ENCODE data around the gene SPOP. TPM values are rescaled to one million over a fixed set of nuclear protein-coding genes. Genes with fewer than 3 reads are reported as not detected.
A peak's percentile ranks its signal among the peaks of the same experiment; 100 is the strongest.

The SPOP gene
- total RNA-seq, 4 donors from 2014 or later = 33.7 to 73.5 (median 50.4) TPM

DNA sequence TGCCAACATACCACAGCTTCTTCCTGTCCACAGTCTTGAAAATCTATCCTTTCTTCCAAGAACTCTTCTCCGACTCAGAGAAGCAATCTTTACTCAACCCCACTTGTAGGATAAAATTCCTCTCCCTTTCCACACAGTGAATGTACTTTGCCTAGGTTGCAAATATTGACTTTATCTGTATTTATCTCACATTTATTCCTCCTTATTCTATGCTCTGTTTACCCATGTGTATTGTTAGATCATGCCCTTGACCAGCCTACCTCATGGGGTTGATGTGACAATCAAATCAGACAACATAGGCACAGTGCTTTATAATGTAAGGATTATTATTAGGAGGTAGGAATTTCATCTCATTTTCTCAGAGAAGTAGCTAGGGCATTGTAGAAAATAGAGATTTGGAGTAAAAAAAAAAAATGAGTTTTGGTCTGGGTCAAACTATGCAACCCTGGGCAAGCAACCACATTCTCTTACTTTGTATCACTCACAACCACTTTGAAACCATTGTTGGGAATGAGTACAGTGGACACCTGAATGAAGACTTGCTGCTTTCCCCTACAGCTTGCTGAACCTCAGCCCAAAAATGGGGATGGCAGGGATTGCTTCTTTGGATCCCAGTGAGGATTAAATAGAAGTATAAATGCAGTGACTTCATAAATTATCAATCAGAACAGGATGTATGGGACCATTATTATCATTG is 38.9 kb upstream of the SPOP start:
- TF ChIP-seq, protein P1, sequence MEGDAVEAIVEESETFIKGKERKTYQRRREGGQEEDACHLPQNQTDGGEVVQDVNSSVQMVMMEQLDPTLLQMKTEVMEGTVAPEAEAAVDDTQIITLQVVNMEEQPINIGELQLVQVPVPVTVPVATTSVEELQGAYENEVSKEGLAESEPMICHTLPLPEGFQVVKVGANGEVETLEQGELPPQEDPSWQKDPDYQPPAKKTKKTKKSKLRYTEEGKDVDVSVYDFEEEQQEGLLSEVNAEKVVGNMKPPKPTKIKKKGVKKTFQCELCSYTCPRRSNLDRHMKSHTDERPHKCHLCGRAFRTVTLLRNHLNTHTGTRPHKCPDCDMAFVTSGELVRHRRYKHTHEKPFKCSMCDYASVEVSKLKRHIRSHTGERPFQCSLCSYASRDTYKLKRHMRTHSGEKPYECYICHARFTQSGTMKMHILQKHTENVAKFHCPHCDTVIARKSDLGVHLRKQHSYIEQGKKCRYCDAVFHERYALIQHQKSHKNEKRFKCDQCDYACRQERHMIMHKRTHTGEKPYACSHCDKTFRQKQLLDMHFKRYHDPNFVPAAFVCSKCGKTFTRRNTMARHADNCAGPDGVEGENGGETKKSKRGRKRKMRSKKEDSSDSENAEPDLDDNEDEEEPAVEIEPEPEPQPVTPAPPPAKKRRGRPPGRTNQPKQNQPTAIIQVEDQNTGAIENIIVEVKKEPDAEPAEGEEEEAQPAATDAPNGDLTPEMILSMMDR (IDR thresholded peaks at IDR 0.05) = no peak
- DNase-seq (ENCODE audit: low spot score) = no peak
- no peak for ATAC-seq (ENCODE audit: low FRiP score)

- no peak for ATAC-seq (ENCODE audit: low FRiP score)
- TF ChIP-seq, protein P1 (IDR thresholded peaks at IDR 0.05) = no peak
- DNase-seq (ENCODE audit: low spot score) = no peak
Measured at GRCh38 chr17:49715717-49716279, 37.9 kb upstream of the SPOP start.

GRCh38 chr17:49715216-49715615 is 37.3 kb upstream of the SPOP start:
- ATAC-seq (ENCODE audit: low FRiP score) (no peak), DNase-seq (ENCODE audit: low spot score) (no peak)
- TF ChIP-seq, protein P1 (IDR thresholded peaks at IDR 0.05) = no peak

GRCh38 chr17:49708515-49709183 is 30.8 kb upstream of the SPOP start:
- peak; percentile 42 for ATAC-seq (ENCODE audit: low FRiP score)
- no peak for DNase-seq (ENCODE audit: low spot score)

GRCh38 chr17:49707608-49708514 is 30.0 kb upstream of the SPOP start, which contains the start of gene SLC35B1:
TSS of gene SLC35B1 (minus strand) at chr17:49707964. CDS start at chr17:49707833, 131 bp downstream.
- peak; percentile 91 for DNase-seq (ENCODE audit: low spot score)
- TF ChIP-seq, protein P1 (IDR thresholded peaks at IDR 0.05) = no peak
- ATAC-seq (ENCODE audit: low FRiP score) = peak; percentile 97

More at GRCh38 chr17:49708515-49709183, 30.8 kb upstream of the SPOP start:
- TF ChIP-seq, protein P1 (IDR thresholded peaks at IDR 0.05) = no peak

GRCh38 chr17:49707246-49707607 is 29.3 kb upstream of the SPOP start:
- TF ChIP-seq, protein P1 (IDR thresholded peaks at IDR 0.05) = no peak
- ATAC-seq (ENCODE audit: low FRiP score) (no peak), DNase-seq (ENCODE audit: low spot score) (no peak)

Data from omental fat pad (tissue), 4 donors.